GM12891 (cell line): ENCODE measurements around the gene ACSS3.

Experiments used
- POLR2A ChIP-seq: IDR thresholded peaks from 2 replicates; pipeline ENCODE4 v1.6.1; 2011; ENCODE audit warnings: low read depth, low read length, control low read depth
- POLR2AphosphoS5 ChIP-seq: IDR thresholded peaks from 2 replicates; pipeline ENCODE4 v1.6.1; 2011; ENCODE audit warnings: low read depth, low read length, control low read depth
- POU2F2 ChIP-seq: IDR thresholded peaks from 2 replicates; pipeline ENCODE4 v1.6.1; 2011; ENCODE audit warnings: low read depth, mild to moderate bottlenecking, control low read depth, low read length, moderate library complexity
- SPI1 ChIP-seq: IDR thresholded peaks from 2 replicates; pipeline ENCODE4 v1.6.1; 2011; ENCODE audit warnings: low read depth, low read length, control low read depth
- TAF1 ChIP-seq: IDR thresholded peaks from 2 replicates; pipeline ENCODE4 v1.6.1; 2011; ENCODE audit warnings: low read depth, low read length, control low read depth

DNA sequence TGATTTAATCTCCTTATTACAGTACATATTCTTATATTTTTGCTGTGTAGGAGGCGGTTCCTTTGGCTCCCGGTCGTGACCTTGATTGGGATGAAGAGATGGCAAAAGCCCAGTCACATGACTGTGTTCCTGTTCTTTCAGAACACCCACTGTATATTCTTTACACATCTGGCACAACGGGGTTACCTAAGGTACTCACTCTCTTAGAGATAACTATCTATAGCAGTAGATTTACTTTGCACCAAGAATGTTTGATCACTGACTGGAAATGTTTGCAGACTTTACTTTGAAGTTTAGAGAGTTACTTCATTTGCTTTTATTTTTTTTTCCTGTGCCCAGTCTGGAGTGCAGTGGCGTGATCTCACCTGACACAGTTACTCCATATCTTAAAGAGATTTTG is 65.2 kb downstream of the ACSS3 start:
- TF ChIP-seq POU2F2, result no peak
- TF ChIP-seq POLR2A, result no peak
- TF ChIP-seq POLR2AphosphoS5, result no peak
- TF ChIP-seq TAF1, result no peak
- no peak for TF ChIP-seq SPI1
